HG03575 (cell line): ENCODE measurements around the gene BCOR.

Experiments used
- ATAC-seq: cut with Tn5 transposase; IDR thresholded peaks from one replicate; pipeline ENCODE4 v1.9.1; 2021; ENCODE audit not compliant: unreplicated experiment, insufficient number of reproducible peaks, low FRiP score; ENCODE audit errors: extremely low read depth

The BCOR gene

DNA sequence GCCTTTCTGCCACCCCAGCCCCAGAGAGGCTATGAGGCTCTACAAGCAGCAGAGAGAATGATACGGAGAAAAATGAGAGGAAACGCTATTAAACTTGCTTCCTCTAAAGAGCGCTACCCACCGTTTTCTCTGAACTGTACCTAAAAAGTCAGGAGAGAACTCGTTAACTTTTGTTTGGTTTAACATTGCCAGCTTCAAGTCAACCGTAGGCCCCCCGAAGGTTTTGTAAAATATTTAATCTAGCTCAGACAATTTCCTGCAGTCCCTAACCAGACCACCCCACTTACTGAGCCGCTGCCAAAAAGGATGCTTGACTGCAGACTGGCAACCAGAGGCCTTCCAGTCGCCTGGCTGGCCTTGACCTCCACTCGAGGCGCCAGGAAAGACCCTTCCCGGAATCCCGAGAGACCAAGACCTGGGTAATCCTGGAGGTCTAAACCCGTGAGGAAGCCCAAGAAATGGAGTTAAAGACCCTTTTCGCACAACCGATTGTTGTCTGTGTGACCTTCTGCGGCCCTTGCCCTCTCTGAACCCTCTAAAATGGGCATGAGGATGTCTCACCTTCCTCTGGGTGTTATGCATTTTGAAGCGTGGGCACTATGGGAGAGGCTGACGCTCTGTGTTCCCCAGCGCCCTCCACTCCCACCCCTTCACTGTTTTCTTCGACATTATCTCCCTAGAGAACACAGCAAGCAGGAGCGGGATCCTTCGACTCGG is 86.3 kb downstream of the BCOR start:
- no peak for ATAC-seq

DNA sequence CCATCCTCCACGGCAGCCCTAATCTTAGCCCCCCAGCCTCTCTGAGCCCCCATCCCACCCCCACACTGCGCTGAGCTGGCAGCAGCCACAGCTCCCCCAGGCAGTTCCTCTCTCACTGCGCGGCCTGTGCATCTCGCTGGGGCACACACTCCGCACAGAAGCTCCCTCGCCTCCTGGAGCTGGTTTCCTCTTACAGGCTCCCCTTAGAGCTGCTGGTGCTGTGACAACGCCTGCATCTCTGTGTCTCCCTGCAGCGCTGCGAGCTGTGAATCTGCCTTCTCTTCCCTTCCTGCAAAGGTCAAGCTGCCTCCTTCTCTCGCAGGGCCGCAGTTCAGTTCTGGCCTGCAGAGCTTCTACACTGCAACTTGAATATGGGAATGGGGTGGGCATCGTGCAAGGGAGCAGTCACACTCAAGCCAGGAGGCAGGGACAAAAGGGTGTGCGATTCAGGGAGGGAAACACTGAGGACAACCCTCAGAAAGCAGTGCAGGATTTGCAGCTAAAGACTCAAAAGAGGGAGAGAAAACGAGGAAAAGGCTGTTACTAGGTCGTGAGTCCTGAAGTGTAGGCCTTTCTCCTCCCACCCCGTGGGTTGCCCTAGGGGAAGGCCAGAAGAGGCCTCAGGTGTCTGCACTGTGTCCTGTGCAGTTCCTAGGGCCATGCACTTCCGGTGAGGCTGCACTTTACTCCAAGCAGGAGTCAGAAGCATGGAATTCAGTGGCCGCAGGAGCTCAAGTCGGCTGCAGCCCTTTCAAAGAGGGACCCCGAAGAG is 87.0 kb downstream of the BCOR start:
- no peak for ATAC-seq

DNA sequence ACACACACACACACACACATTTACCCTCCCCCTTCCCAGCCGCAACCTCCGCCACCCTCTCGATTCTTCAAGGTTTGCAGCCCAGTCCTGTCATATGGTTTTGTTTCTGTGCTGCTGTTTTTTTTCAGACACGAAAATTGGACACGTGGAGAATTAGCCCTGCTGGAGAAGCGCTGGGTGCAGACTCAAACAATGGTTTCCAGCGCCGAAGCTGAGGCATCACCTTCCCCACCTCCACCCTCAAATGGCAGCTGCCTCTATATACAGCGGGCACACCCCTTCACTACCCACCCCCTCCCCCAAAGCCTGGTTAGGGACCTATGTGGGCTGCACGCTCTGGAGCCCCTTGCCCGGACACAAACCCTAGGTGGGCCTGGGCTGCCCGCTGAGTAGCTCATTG is 87.9 kb downstream of the BCOR start:
- ATAC-seq: no peak

GRCh38 chrX:40009462-40009851 is 88.3 kb downstream of the BCOR start:
- ATAC-seq: no peak

GRCh38 chrX:40008791-40009461 is 88.8 kb downstream of the BCOR start:
- ATAC-seq: no peak

DNA sequence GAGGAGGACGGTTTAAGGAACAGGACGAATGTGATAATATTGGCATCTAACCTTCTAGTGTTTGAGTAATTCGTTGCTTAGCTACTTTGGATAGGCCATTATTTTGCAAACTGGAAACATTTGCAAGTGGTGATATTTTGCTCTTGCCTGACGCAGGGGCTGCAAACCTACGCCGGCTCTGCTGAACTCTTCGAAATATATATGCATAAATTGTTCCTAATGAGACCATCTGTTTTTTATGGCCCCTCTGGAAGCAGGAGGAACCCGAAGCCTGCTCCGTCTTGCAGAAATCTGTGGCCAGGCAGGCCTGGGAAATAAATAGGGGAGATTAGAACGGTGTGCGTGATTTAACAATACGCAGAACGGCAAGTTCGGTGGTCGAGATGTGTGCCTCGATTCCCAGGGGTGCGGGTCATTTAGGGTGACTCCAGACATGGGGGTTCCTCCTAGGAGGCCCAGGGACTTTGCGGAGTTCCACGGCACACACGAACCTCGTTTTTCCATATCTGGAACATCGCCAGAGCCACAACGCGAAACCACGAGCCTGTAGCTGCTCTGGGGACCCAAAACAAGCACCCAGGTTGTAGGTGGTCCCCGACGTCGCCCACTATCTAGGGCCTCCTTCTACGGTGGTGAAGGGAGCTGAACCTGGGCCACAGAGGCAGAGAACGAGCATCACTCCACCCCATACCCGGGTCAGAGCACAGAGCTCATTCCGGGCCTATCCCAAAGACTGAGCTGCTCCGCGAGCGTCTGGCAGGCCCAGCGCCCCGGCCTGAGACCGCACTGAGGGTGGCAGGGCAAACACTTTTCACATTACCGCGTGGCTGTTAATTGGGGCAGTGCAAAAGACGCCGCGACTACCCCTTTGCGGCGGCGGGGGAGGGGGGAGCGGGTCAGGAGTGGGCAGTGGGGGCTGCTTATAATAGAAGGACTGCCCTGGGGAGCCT is 89.7 kb downstream of the BCOR start:
- no peak for ATAC-seq

DNA sequence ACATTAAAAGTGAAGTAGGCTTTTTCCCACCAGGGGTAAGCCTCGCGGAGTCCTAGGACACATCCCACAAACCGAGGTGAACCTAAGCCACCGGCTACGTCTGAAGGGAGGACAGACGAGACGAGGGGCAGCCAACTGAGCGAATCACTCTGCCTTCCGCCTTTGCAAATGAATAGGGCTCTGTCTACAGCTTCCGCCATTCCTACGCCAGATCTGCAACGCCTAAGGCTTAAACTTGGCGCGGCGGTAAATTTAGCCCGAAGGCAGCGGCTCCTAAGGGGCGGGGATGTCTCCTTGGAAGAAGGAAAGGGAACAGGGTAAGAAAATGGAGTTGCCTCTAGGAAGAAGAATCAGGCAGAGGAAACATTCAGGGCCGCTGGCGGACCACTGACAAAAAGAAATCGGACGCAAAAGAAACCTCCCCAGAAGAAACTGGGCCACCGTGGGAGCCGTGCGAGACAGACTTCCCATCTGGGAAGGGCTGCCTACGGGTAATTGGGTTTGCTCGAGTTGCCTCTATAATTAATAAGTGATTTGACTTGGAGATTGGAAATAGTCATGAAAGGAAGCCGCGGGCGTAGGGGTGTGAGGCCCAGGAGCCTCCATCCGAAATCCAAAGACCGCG is 90.5 kb downstream of the BCOR start:
- no peak for ATAC-seq

- no peak for ATAC-seq
Observed at GRCh38 chrX:40006106-40007017, 91.4 kb downstream of the BCOR start.

- ATAC-seq: no peak
Observed at GRCh38 chrX:40005292-40006011, 92.3 kb downstream of the BCOR start.

DNA sequence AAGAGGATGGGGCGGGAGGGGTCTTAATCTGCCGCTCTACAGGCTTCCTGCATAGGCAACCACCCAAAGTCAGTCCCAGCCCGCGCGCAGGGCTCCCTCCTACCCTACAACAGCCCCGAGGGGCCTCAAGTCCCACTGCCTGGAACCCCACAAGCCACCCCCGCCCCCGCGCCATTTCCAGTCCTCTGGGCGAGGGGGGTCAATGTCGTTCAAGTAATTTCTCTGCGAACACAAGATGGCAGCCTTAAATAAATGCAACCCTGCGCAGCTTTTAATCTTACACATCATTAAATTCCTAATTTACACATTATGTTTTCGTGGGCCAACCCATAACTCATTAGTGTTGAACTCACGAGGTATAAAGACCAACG is 92.9 kb downstream of the BCOR start:
- no peak for ATAC-seq

DNA sequence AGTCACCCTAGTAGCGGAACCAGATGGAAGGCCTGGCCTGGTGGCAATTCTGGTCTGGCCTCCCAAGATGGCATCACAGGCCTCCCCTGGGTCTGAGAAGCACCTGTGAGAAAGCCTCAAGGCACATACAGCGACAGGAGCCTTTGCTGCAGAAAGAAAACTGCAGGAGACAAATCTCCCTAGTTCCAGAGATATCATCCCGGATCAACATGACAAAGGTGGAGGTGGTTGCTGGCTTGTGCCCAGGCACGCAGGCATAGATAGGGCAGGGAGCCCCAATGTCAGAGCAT is 93.6 kb downstream of the BCOR start:
- no peak for ATAC-seq

DNA sequence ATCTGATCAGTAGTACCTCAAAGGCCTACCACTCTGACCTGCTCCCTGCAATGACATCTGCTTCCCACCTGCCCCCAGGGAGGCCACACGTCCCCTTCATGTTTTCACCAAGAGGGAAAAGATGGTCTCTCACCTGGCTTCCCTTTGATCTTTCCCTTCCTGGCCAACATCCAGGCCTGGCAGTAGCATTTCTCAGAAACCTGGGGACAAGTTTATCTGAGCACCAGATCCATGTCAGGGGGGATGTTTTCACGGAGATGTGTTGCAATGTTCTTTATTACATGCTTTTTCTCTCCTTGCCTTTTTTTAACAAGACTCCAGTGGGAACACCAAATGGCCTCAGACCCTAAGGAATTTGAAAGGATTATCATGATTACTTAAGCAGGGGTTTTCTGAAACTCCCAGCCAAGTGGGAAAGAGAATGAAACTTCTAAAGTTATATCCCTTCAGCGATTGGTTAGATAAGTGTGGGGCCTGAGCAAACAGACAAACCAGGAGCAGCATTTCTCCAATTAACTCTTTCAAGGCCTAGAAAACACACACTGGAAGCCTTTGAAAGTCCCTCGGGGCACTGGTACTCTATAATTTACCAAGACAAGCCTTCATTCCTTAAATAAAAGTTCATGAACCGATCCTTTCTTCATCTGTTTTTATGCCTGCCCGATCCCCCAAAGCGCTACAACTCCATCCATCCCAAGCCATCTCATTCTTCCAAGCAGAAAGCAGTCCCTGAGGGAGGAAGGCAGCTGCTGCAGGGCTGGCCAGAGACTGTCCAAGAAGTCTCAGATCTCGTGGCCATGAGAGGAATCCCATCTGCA is 94.1 kb downstream of the BCOR start:
- no peak for ATAC-seq

- ATAC-seq: no peak
Observed at GRCh38 chrX:40003071-40003427, 94.7 kb downstream of the BCOR start.
